Erythroblast (primary cell): Measurements from ENCODE around the gene UBE2D1.

Source experiments
- GATA1 ChIP-seq: IDR thresholded peaks from 2 replicates; pipeline ENCODE4 v1.6.1; 2011; ENCODE audit warnings: low read depth, mild to moderate bottlenecking, control low read depth, low read length, moderate library complexity
- POLR2A ChIP-seq: IDR thresholded peaks from 2 replicates; pipeline ENCODE4 v1.6.1; 2011; ENCODE audit warnings: mild to moderate bottlenecking, low read length

GRCh38 chr10:58347967-58348366 is 13.2 kb downstream of the UBE2D1 start:
- TF ChIP-seq POLR2A: no peak
- no peak for TF ChIP-seq GATA1
